HT-29 (cell line): ENCODE data around the gene LRRC26. TPM values are rescaled to one million over a fixed set of nuclear protein-coding genes. Genes with fewer than 3 reads are reported as not detected.

Experiments used
- small RNA-seq: library from RNA; depleted of rRNA; stranded (forward); fragments of <200 nt; gene quantifications from one replicate; pipeline ENCODE3, GENCODE V24; 2014
- total RNA-seq: library from RNA; depleted of rRNA; stranded (reverse); fragments of >200 nt; shearing (Covaris generic); gene quantifications from 2 replicates; pipeline ENCODE4 v1.2.3, GENCODE V29; 2014; rRNA removed

The LRRC26 gene
- total RNA-seq, 1 experiment from 2014 or later, result 0.43 TPM

Small RNA genes lying within 50 kb of the gene (small RNA-seq; reads per million reads assigned to genes)
- gene MIR3621, result not detected

Other genes with a start within 250 kb of the LRRC26 start
- 379 and 389 TPM in 2 replicates for gene FBXW5, start 225.3 kb downstream of the LRRC26 start, total RNA-seq
- 0.71 and 2.6 TPM in 2 replicates for gene C8G, start 224.8 kb downstream of the LRRC26 start, total RNA-seq
- 0.58 and 0.94 TPM in 2 replicates for gene LCN12, start 217.8 kb downstream of the LRRC26 start, total RNA-seq
- not detected in 2 replicates for gene PTGDS, start 192.5 kb downstream of the LRRC26 start, total RNA-seq
- gene LCNL1, start 187.1 kb downstream of the LRRC26 start, total RNA-seq, result not detected in 2 replicates
- gene PAXX, start 177.6 kb downstream of the LRRC26 start, total RNA-seq, result 169 and 179 TPM in 2 replicates
- gene CLIC3, start 173.5 kb downstream of the LRRC26 start, total RNA-seq, result 17.0 and 24.1 TPM in 2 replicates
- 92.6 and 99.9 TPM in 2 replicates for gene ABCA2, start 141.8 kb downstream of the LRRC26 start, total RNA-seq
- 0.36 and 0.42 TPM in 2 replicates for gene FUT7, start 138.0 kb downstream of the LRRC26 start, total RNA-seq
- 59.9 and 84.3 TPM in 2 replicates for gene NPDC1, start 123.9 kb downstream of the LRRC26 start, total RNA-seq
- 2.5 and 2.7 TPM in 2 replicates for gene ENTPD2, start 116.0 kb downstream of the LRRC26 start, total RNA-seq
- 217 and 239 TPM in 2 replicates for gene SAPCD2, start 99.5 kb downstream of the LRRC26 start, total RNA-seq
- gene UAP1L1, start 92.5 kb downstream of the LRRC26 start, total RNA-seq, result 3.7 and 5.3 TPM in 2 replicates
- gene MAN1B1, start 83.1 kb downstream of the LRRC26 start, total RNA-seq, result 82.2 and 104 TPM in 2 replicates
- 290 and 324 TPM in 2 replicates for gene DPP7, start 55.3 kb downstream of the LRRC26 start, total RNA-seq
- gene GRIN1, start 30.9 kb downstream of the LRRC26 start, total RNA-seq, result 0.39 and 3.0 TPM in 2 replicates
- gene TMEM210, start 2.0 kb upstream of the LRRC26 start, total RNA-seq, result not detected in 2 replicates
- 60.6 and 64.0 TPM in 2 replicates for gene ANAPC2, start 18.5 kb upstream of the LRRC26 start, total RNA-seq
- gene SSNA1, start 18.6 kb upstream of the LRRC26 start, total RNA-seq, result 184 and 208 TPM in 2 replicates
- gene TPRN, start 30.7 kb upstream of the LRRC26 start, total RNA-seq, result 63.1 and 66.3 TPM in 2 replicates
- 44.7 and 51.5 TPM in 2 replicates for gene TMEM203, start 35.6 kb upstream of the LRRC26 start, total RNA-seq
- 19.0 and 23.9 TPM in 2 replicates for gene NDOR1, start 35.6 kb upstream of the LRRC26 start, total RNA-seq
- gene RNF208, start 52.2 kb upstream of the LRRC26 start, total RNA-seq, result 0.55 and 1.7 TPM in 2 replicates
- gene CYSRT1, start 55.1 kb upstream of the LRRC26 start, total RNA-seq, result 1.6 and 2.4 TPM in 2 replicates
- gene RNF224, start 57.5 kb upstream of the LRRC26 start, total RNA-seq, result 0.38 TPM in 1 of 2 replicates, not detected in the other
- 0.15 TPM in 1 of 2 replicates, not detected in the other for gene SLC34A3, start 60.9 kb upstream of the LRRC26 start, total RNA-seq
- 607 and 627 TPM in 2 replicates for gene TUBB4B, start 71.2 kb upstream of the LRRC26 start, total RNA-seq
- not detected in 2 replicates for gene STPG3, start 81.2 kb upstream of the LRRC26 start, total RNA-seq
- gene NELFB, start 85.3 kb upstream of the LRRC26 start, total RNA-seq, result 111 and 115 TPM in 2 replicates
- gene TOR4A, start 107.7 kb upstream of the LRRC26 start, total RNA-seq, result 210 and 226 TPM in 2 replicates
- 107 and 116 TPM in 2 replicates for gene NRARP, start 132.2 kb upstream of the LRRC26 start, total RNA-seq